Kidney (tissue), 14 donors: Measurements from ENCODE around the gene CACNA1A. TPM values are rescaled to one million over a fixed set of nuclear protein-coding genes. Genes with fewer than 3 reads are reported as not detected.

Experiments
- DNase-seq, 5 donors: peaks; one replicate each; pipeline ENCODE4 v3.0.0-alpha.2; 2013 to 2020
- FAIRE-seq: peaks from 2 replicates; lab custom pipeline; 2012; peaks lifted over from hg19 to GRCh38; lab: Jason Lieb, UNC
- H3K27ac ChIP-seq, 2 donors: one replicate each; pipeline ENCODE4 v1.7.0; 2013; ENCODE audit warnings: low read depth in 2 of 2, low read length in 2 of 2, inconsistent platforms in 1 of 2
- H3K27me3 ChIP-seq: one replicate; pipeline ENCODE4 v1.7.1; 2013; ENCODE audit warnings: low read length, inconsistent platforms; ENCODE audit not compliant: control insufficient read depth, insufficient read depth
- H3K36me3 ChIP-seq, 3 donors: one replicate each; pipeline versions ENCODE4 v1.7.0 to v1.7.1; 2013; ENCODE audit warnings: low read length in 3 of 3, control low read depth in 1 of 3, inconsistent platforms in 1 of 3; ENCODE audit not compliant: insufficient read depth in 3 of 3, control insufficient read depth in 2 of 3
- H3K4me1 ChIP-seq, 3 donors: one replicate each; pipeline versions ENCODE4 v1.7.0 to v1.7.1; 2013; ENCODE audit warnings: low read length in 3 of 3, inconsistent platforms in 1 of 3, low read depth in 1 of 3; ENCODE audit not compliant: control insufficient read depth in 2 of 3, insufficient read depth in 2 of 3
- H3K4me3 ChIP-seq, 3 donors: one replicate each; pipeline versions ENCODE4 v1.7.0 to v1.8.1; 2013; ENCODE audit warnings: low read length in 3 of 3, control low read depth in 1 of 3, inconsistent platforms in 1 of 3
- H3K9ac ChIP-seq, 3 donors: one replicate each; pipeline versions ENCODE4 v1.7.0 to v1.7.1; 2013; ENCODE audit warnings: low read length in 3 of 3, control low read depth in 1 of 3, inconsistent platforms in 1 of 3
- H3K9me3 ChIP-seq, 3 donors: one replicate each; pipeline versions ENCODE4 v1.7.0 to v1.7.1; 2013; ENCODE audit warnings: low read length in 3 of 3, control low read depth in 1 of 3, inconsistent platforms in 1 of 3; ENCODE audit not compliant: control insufficient read depth in 2 of 3, insufficient read depth in 1 of 3
- intact Hi-C: fragments of 100-400 bp; cut with DNase I; formaldehyde crosslinking; loops from one replicate; pipeline ENCODE4 v1.11.1; 2022
- polyA plus RNA-seq: library from polyadenylated mRNA; stranded (reverse); fragments of 350-450 nt; fragmentation: Illumina TruSeq; extraction: RNeasy Lipid Tissue Mini Kit (QIAGEN cat#74804); gene quantifications from one replicate; pipeline ENCODE4 v1.2.3, GENCODE V29; 2014; ENCODE audit warnings: low read depth, low replicate concordance; ENCODE audit not compliant: insufficient read depth
- total RNA-seq: library from RNA; stranded (reverse); fragmentation: NEBNext Ultra II Directional; extraction: Animal tissue kit (Norgen Biotek cat#: 25700); gene quantifications from one replicate; pipeline ENCODE4 v1.2.1, GENCODE V29; 2021
- TF ChIP-seq, protein P1 (sequence below): IDR thresholded peaks from 3 replicates; pipeline ENCODE4 v1.5.1; 2012; ENCODE audit warnings: mild to moderate bottlenecking, moderate library complexity, borderline replicate concordance; ENCODE audit not compliant: insufficient read depth; ENCODE audit errors: extremely low read depth
- donor health status: control.
- donor health status: control.
- donor health status: control.
- donor health status: control.
- donor health status: control.
- donor health status: DM: yes; HTN: yes; CAD: no.
- donor health status: Normal renal cell carcinoma (clear cell type).

Gene CACNA1A
- total and polyA plus RNA-seq, 2 donors from 2014 or later: 0.30 to 1.7 TPM

GRCh38 chr19:13404236-13404635 is 102.0 kb downstream of the CACNA1A start:
- no peak overlapping the region for H3K4me3 ChIP-seq
- H3K27ac ChIP-seq: no peak overlapping the region
- FAIRE-seq (no peak), DNase-seq (no peak)
- no peaks in the 10 kb centered on the region for H3K27me3 ChIP-seq
- TF ChIP-seq, protein P1, sequence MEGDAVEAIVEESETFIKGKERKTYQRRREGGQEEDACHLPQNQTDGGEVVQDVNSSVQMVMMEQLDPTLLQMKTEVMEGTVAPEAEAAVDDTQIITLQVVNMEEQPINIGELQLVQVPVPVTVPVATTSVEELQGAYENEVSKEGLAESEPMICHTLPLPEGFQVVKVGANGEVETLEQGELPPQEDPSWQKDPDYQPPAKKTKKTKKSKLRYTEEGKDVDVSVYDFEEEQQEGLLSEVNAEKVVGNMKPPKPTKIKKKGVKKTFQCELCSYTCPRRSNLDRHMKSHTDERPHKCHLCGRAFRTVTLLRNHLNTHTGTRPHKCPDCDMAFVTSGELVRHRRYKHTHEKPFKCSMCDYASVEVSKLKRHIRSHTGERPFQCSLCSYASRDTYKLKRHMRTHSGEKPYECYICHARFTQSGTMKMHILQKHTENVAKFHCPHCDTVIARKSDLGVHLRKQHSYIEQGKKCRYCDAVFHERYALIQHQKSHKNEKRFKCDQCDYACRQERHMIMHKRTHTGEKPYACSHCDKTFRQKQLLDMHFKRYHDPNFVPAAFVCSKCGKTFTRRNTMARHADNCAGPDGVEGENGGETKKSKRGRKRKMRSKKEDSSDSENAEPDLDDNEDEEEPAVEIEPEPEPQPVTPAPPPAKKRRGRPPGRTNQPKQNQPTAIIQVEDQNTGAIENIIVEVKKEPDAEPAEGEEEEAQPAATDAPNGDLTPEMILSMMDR: no peak
- no peak overlapping the region for H3K9ac ChIP-seq
- no peaks in the 10 kb centered on the region for H3K36me3 ChIP-seq
- peaks cover 0 to 4% (median 0%) of the 10 kb centered on the region in 3 donors for H3K4me1 ChIP-seq
- intact Hi-C loops: no loop called here
- no peaks in the 10 kb centered on the region for H3K9me3 ChIP-seq

DNA sequence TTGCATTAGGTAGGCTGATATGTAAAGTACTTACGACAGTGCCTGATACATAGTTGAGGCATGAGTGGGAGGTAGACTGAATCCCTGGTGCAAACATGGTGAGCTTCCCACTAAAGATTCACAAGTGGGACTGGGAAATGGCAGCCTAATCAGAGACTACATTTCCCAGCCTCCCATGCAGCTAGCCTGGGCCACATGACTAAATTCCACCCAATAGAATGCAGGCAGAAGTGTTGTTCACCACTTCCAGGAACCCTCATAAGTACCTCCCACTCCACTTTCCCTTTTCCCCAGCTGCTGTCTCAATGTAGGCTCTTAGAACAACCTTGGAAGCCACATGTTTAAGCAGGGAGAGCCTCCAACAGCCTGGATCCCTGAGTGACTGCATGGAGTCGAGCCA is 104.9 kb downstream of the CACNA1A start:
- H3K4me3 ChIP-seq: no peak overlapping the region
- H3K9ac ChIP-seq: no peak overlapping the region
- TF ChIP-seq, protein P1: no peak
- intact Hi-C loops: no loop called here
- H3K4me1 ChIP-seq: peaks cover 0 to 6% (median 0%) of the 10 kb centered on the region in 3 donors
- no peaks in the 10 kb centered on the region for H3K9me3 ChIP-seq
- no peaks in the 10 kb centered on the region for H3K36me3 ChIP-seq
- FAIRE-seq (no peak), DNase-seq (no peak)
- H3K27ac ChIP-seq: no peak overlapping the region
- H3K27me3 ChIP-seq: no peaks in the 10 kb centered on the region

DNA sequence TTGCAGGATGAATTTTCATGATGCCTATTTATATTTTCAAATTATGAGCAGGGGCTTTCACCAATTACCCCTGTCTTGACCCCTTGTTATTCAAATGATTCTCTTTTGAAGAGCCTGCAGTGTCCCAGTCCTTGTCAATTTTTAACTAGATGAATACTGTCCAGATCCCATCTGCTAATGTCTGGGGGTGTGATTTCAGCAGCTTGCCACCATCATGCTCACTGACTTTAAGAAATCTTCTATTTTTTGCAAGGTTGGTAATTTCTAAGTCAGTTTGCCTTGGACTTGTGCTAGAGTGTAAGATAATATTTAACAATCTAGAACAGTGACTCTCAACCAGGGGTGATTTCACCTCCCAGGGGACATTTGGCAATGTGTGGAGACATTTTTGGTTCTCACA is 106.0 kb downstream of the CACNA1A start:
- FAIRE-seq: no peak

More for the DNA sequence above, 106.0 kb downstream of the CACNA1A start:
- Histone ChIP-seq H3K4me3 (no peak overlapping the region), H3K9ac (no peak overlapping the region), H3K27ac (peak overlapping the region in 1 of 2 donors; percentile 47), H3K9me3 (no peaks in the 10 kb centered on the region), H3K36me3 (no peaks in the 10 kb centered on the region), H3K4me1 (peaks cover 0 to 6% (median 0%) of the 10 kb centered on the region in 3 donors), H3K27me3 (no peaks in the 10 kb centered on the region)
- TF ChIP-seq, protein P1: no peak
- intact Hi-C loops: no loop called here
- no peak for DNase-seq
